Activated T-helper 1 cell treated with anti-CD3 and anti-CD28 coated beads, Interleukin-12 subunit alpha, Interleukin-12 subunit beta, Interleukin-2, Interleukin-4 antibody, amounts not matched to agents 30 ng/mL and 10 ng/mL and 1 ng/mL, durations not matched to agents 14 hours and 24 hours and 36 hours (primary cell): ENCODE data around the gene CNGB1. TPM values are rescaled to one million over a fixed set of nuclear protein-coding genes. Genes with fewer than 3 reads are reported as not detected.
"Not testable (repeated sequence)": the region's sequence is repeated elsewhere in the genome, so short reads cannot be mapped to it uniquely, and the experiment has no call there.

Experiments
- DNase-seq: peaks from one replicate; pipeline ENCODE4 v3.0.0; 2021; ENCODE audit warnings: low spot score
- H3K27ac Mint-ChIP-seq: one replicate; pipeline ENCODE4 v1.8.0; 2021; ENCODE audit warnings: mild to moderate bottlenecking, mixed read lengths
- H3K27me3 Mint-ChIP-seq: one replicate; pipeline ENCODE4 v1.8.0; 2022; ENCODE audit warnings: mild to moderate bottlenecking, moderate library complexity, mixed read lengths; ENCODE audit not compliant: insufficient read depth
- H3K36me3 Mint-ChIP-seq: one replicate; pipeline ENCODE4 v1.8.0; 2021; ENCODE audit warnings: low read depth, mixed read lengths
- H3K4me1 Mint-ChIP-seq: one replicate; pipeline ENCODE4 v1.8.0; 2021; ENCODE audit warnings: low read depth, mixed read lengths
- H3K4me3 Mint-ChIP-seq: one replicate; pipeline ENCODE4 v1.8.0; 2021; ENCODE audit warnings: mild to moderate bottlenecking, moderate library complexity, mixed read lengths
- H3K9me3 Mint-ChIP-seq: one replicate; pipeline ENCODE4 v1.8.0; 2021; ENCODE audit warnings: mixed read lengths
- intact Hi-C: fragments of 100-400 bp; cut with micrococcal nuclease; formaldehyde crosslinking; loops from one replicate; pipeline ENCODE4 v1.15.1; 2024
- total RNA-seq: library from RNA; stranded (reverse); gene quantifications from 2 replicates; pipeline ENCODE4 v1.2.3, GENCODE V29; 2022

Gene CNGB1
- total RNA-seq, 1 donor from 2014 or later = not detected

GRCh38 chr16:57981636-57982035 lies 10.7 kb upstream of the CNGB1 start:
- no peak for DNase-seq
- Mint-ChIP-seq H3K4me1 (no peaks in the 10 kb centered on the region), H3K9me3 (no peaks in the 10 kb centered on the region), H3K36me3 (no peaks in the 10 kb centered on the region), H3K27me3 (peaks cover 12% of the 10 kb centered on the region), H3K27ac (no peak overlapping the region), H3K4me3 (no peak overlapping the region)
- intact Hi-C loops = no loop called here

DNA sequence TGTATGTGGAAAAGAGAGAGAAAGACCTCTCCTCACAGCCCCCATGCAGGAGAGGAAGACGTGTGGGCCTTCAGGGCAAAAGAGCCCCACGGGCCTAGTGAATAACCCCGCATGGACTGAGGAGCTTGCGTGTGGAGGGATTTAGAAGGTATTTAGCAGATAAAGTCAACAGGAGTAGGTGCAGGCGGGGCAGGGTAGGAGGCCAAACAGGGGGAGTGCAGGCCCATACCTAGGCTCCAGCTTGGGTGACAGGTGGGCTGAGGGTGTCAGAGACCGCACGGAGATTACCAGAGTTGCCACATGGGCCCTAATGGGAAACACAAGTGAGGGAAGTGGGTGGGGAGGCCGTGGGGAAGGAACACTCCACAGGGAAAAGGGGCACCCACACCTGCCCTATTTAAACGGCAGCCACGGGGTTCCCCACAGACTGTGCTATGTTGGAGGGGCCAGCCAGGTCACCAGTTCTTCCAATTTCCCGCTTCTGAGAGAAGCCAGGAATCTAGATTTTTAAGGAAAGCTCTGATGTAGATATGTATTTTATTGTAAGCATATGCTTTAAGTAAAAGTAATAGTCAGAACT lies 8.2 kb upstream of the CNGB1 start:
- no peaks in the 10 kb centered on the region for H3K4me1 Mint-ChIP-seq
- no peak overlapping the region for H3K4me3 Mint-ChIP-seq
- no peak for DNase-seq
- peaks cover 4% of the 10 kb centered on the region for H3K27me3 Mint-ChIP-seq
- no peak overlapping the region for H3K27ac Mint-ChIP-seq
- H3K9me3 Mint-ChIP-seq = no peaks in the 10 kb centered on the region
- intact Hi-C loops = no loop called here
- H3K36me3 Mint-ChIP-seq = no peaks in the 10 kb centered on the region

- H3K4me1 Mint-ChIP-seq, H3K27me3 Mint-ChIP-seq, H3K36me3 Mint-ChIP-seq, H3K9me3 Mint-ChIP-seq, H3K27ac Mint-ChIP-seq, intact Hi-C loops, H3K4me3 Mint-ChIP-seq, DNase-seq: not testable (repeated sequence)
Measured at GRCh38 chr16:57978070-57978465, 7.1 kb upstream of the CNGB1 start.

GRCh38 chr16:57977418-57978069 lies 6.6 kb upstream of the CNGB1 start:
- Mint-ChIP-seq H3K4me1 (no peaks in the 10 kb centered on the region), H3K9me3 (no peaks in the 10 kb centered on the region), H3K27me3 (peaks cover 4% of the 10 kb centered on the region), H3K4me3 (no peak overlapping the region), H3K27ac (no peak overlapping the region), H3K36me3 (no peaks in the 10 kb centered on the region)
- intact Hi-C loops = no loop called here
- DNase-seq = no peak

DNA sequence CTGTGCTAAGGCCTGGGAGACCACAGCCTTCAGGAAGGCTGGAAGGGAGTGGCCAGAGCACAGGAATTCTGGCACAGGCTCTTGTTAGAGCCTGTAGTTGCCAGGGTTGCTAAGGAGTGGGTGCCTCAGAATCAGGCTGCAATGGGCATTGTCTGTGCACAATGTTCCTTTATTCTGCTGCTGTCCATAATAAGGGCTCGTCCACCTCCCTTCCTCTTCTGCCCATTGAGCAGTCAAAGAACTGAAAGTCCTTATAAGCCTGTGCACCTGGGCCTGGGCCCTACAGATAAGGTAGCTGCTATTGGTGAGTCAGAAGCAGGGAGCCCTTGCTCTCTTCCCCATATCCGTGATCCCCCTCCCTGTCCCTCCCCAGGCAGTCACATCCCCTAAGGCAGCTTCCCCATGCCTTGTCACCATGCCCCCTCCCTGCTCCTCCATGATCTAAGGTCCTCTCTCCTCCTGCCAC lies 5.4 kb upstream of the CNGB1 start:
- Mint-ChIP-seq H3K9me3 (no peaks in the 10 kb centered on the region), H3K27ac (no peak overlapping the region), H3K36me3 (no peaks in the 10 kb centered on the region), H3K4me3 (no peak overlapping the region), H3K27me3 (peaks cover 4% of the 10 kb centered on the region), H3K4me1 (no peaks in the 10 kb centered on the region)
- intact Hi-C loops = no loop called here
- DNase-seq = no peak

- DNase-seq = no peak
- H3K27ac Mint-ChIP-seq = no peak overlapping the region
- H3K9me3 Mint-ChIP-seq = no peaks in the 10 kb centered on the region
- no peaks in the 10 kb centered on the region for H3K4me1 Mint-ChIP-seq
- H3K36me3 Mint-ChIP-seq = no peaks in the 10 kb centered on the region
- no peak overlapping the region for H3K4me3 Mint-ChIP-seq
- intact Hi-C loops = no loop called here
- H3K27me3 Mint-ChIP-seq = peaks cover 2% of the 10 kb centered on the region
Measured at GRCh38 chr16:57972306-57972705, 1.4 kb upstream of the CNGB1 start.

GRCh38 chr16:57971848-57972247 lies 920 bp upstream of the CNGB1 start:
- Mint-ChIP-seq H3K27me3 (peaks cover 2% of the 10 kb centered on the region), H3K4me1 (no peaks in the 10 kb centered on the region), H3K4me3 (no peak overlapping the region), H3K36me3 (no peaks in the 10 kb centered on the region), H3K27ac (no peak overlapping the region), H3K9me3 (no peaks in the 10 kb centered on the region)
- intact Hi-C loops = no loop called here
- no peak for DNase-seq

- Mint-ChIP-seq H3K36me3 (no peaks in the 10 kb centered on the region), H3K9me3 (no peaks in the 10 kb centered on the region), H3K4me1 (no peaks in the 10 kb centered on the region), H3K4me3 (no peak overlapping the region), H3K27ac (no peak overlapping the region), H3K27me3 (no peaks in the 10 kb centered on the region)
- DNase-seq = no peak
- intact Hi-C loops = no loop called here
Measured at GRCh38 chr16:57970319-57970718, 609 bp downstream of the CNGB1 start.

DNA sequence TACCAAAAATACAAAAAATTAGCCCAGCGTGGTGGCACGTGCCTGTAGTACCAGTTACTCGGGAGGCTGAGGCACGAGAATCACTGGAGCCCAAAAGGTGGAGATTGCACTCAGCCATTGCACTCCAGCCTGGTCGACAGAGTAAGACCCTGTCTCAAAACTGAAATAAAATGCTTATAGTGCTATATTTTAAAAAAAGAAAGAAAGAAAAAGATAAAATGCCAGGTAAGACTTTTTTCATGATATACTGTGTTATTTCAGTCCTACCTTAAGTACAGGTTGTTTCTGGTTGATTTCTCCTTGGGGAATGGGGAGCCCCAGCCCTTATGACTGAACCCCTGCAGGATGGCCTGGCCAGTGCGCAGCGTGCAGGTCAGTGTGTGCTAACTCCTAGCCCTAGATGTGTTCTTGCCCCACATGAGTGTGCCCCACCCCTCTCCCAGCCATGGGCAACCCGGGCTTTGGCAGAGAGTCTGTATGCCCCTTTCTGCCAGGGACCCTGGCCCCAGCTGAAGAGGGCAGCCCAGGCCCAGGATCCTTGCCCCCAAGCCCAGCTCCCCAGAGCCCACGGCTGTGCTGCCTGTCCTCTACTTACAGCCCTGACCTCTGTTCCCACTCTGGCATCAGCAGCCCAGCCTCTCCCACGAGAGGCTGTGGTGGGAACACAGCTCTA lies 1.3 kb downstream of the CNGB1 start:
- Mint-ChIP-seq H3K4me1 (no peaks in the 10 kb centered on the region), H3K27me3 (no peaks in the 10 kb centered on the region), H3K27ac (no peak overlapping the region), H3K4me3 (no peak overlapping the region), H3K36me3 (no peaks in the 10 kb centered on the region), H3K9me3 (no peaks in the 10 kb centered on the region)
- intact Hi-C loops = no loop called here
- DNase-seq = no peak

- Mint-ChIP-seq H3K4me1 (no peaks in the 10 kb centered on the region), H3K36me3 (no peaks in the 10 kb centered on the region)
Measured at GRCh38 chr16:57967916-57968315, 3.0 kb downstream of the CNGB1 start.

GRCh38 chr16:57966986-57967385 lies 3.9 kb downstream of the CNGB1 start:
- Mint-ChIP-seq H3K4me3 (no peak overlapping the region), H3K9me3 (no peaks in the 10 kb centered on the region), H3K4me1 (no peaks in the 10 kb centered on the region), H3K36me3 (no peaks in the 10 kb centered on the region), H3K27ac (no peak overlapping the region), H3K27me3 (peaks cover 4% of the 10 kb centered on the region)
- no peak for DNase-seq
- intact Hi-C loops = no loop called here

More at GRCh38 chr16:57967916-57968315, 3.0 kb downstream of the CNGB1 start:
- no peaks in the 10 kb centered on the region for H3K9me3 Mint-ChIP-seq
- no peak overlapping the region for H3K27ac Mint-ChIP-seq
- no peak for DNase-seq
- no peak overlapping the region for H3K4me3 Mint-ChIP-seq
- intact Hi-C loops = no loop called here
- H3K27me3 Mint-ChIP-seq = peaks cover 4% of the 10 kb centered on the region

DNA sequence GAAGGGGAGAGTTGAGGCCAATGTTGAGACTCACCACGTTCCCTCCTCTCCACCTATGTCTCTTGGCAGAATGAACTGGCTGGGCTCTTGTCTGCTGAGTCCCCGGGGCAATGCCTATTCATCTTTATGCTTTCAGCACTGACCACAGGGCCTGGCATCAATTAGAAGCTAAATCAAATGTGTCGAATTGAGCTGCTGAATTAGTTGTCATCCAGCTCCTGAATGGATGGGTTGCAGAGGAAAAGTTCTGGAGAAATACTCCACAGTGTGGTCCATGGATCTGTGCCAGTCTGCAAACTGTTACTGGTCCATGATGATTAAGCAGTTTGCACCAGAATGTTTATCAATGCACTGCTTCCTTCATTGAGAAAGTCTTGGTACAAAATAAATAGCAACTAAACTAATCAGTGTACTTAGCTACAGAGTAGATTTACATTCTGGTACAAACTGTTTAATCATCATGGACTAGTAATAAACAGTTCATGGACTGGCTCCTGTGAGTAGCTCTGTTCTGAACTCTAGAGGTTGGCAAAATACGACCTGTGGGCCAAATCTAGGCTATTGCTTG lies 4.6 kb downstream of the CNGB1 start:
- H3K27ac Mint-ChIP-seq = no peak overlapping the region
- no peak for DNase-seq
- intact Hi-C loops = no loop called here
- H3K27me3 Mint-ChIP-seq = peaks cover 4% of the 10 kb centered on the region
- no peaks in the 10 kb centered on the region for H3K36me3 Mint-ChIP-seq
- H3K9me3 Mint-ChIP-seq = no peaks in the 10 kb centered on the region
- H3K4me1 Mint-ChIP-seq = no peaks in the 10 kb centered on the region
- H3K4me3 Mint-ChIP-seq = no peak overlapping the region

- Mint-ChIP-seq H3K36me3 (no peaks in the 10 kb centered on the region), H3K4me3 (no peak overlapping the region), H3K27ac (no peak overlapping the region), H3K9me3 (no peaks in the 10 kb centered on the region), H3K4me1 (no peaks in the 10 kb centered on the region), H3K27me3 (peaks cover 4% of the 10 kb centered on the region)
- no peak for DNase-seq
- intact Hi-C loops = no loop called here
Measured at GRCh38 chr16:57964157-57964700, 6.7 kb downstream of the CNGB1 start.
